WTC11 (cell line): Measurements from ENCODE around the gene JADE3. TPM values are rescaled to one million over a fixed set of nuclear protein-coding genes. Genes with fewer than 3 reads are reported as not detected.

Source experiments
- ATAC-seq: fragments of 200-7000 bp; cut with Tn5 transposase; 2 replicates; pipeline ENCODE4 v1.10.0; 2021; ENCODE audit warnings: mild to moderate bottlenecking, moderate library complexity
- CTCF ChIA-PET: fragments of 300-600 bp; sonication (Branson Sonifier 250); formaldehyde crosslinking; loops from one replicate; lab custom pipeline; 2021; ENCODE audit warnings: antibody characterized with exemption; lab: Charles Lee
- POLR2A ChIA-PET: fragments of 350-600 bp; sonication (Branson Sonifier 250); formaldehyde crosslinking; loops from one replicate; lab custom pipeline; 2021; ENCODE audit warnings: antibody characterized with exemption; lab: Charles Lee
- DNase-seq: peaks from one replicate; pipeline ENCODE4 v3.0.0; 2021; ENCODE audit warnings: low spot score
- H3K27ac Mint-ChIP-seq: 2 replicates; pipeline ENCODE4 v1.8.0; 2021; ENCODE audit warnings: mixed read lengths
- H3K27me3 Mint-ChIP-seq: 2 replicates; pipeline ENCODE4 v1.8.0; 2021; ENCODE audit warnings: low read depth, mild to moderate bottlenecking, moderate library complexity, mixed read lengths
- H3K36me3 Mint-ChIP-seq: 2 replicates; pipeline ENCODE4 v1.8.0; 2021; ENCODE audit warnings: mixed read lengths
- H3K4me1 Mint-ChIP-seq: 2 replicates; pipeline ENCODE4 v1.8.0; 2022; ENCODE audit warnings: mixed read lengths
- H3K4me3 Mint-ChIP-seq: 2 replicates; pipeline ENCODE4 v1.8.0; 2021; ENCODE audit warnings: mild to moderate bottlenecking, moderate library complexity, mixed read lengths
- H3K9me3 Mint-ChIP-seq: 2 replicates; pipeline ENCODE4 v1.8.0; 2021; ENCODE audit warnings: mixed read lengths
- AFF4 ChIP-seq: sonication (generic); formaldehyde crosslinking; IDR thresholded peaks from 2 replicates; pipeline ENCODE4 v1.8.1; 2023; ENCODE audit warnings: mild to moderate bottlenecking, missing genetic modification reagents, borderline replicate concordance
- ATF3 ChIP-seq: sonication (generic); formaldehyde crosslinking; conservative IDR thresholded peaks from 2 replicates; pipeline ENCODE4 v1.8.1; 2022; ENCODE audit warnings: mild to moderate bottlenecking, missing genetic modification reagents
- FOXP1 ChIP-seq: sonication (generic); formaldehyde crosslinking; IDR thresholded peaks from 2 replicates; pipeline ENCODE4 v1.8.0; 2022; ENCODE audit warnings: missing genetic modification reagents, mild to moderate bottlenecking, moderate library complexity, borderline replicate concordance
- HMGA2 ChIP-seq: fragments of 250-450 bp; sonication (Bioruptor Pico); IDR thresholded peaks from 2 replicates; pipeline ENCODE4 v1.4.0; 2021; ENCODE audit warnings: mild to moderate bottlenecking, moderate library complexity
- IRF1 ChIP-seq: sonication (generic); formaldehyde crosslinking; IDR thresholded peaks from 2 replicates; pipeline ENCODE4 v1.8.0; 2023; ENCODE audit warnings: missing genetic modification reagents
- MLX ChIP-seq: sonication (generic); formaldehyde crosslinking; IDR thresholded peaks from 2 replicates; pipeline ENCODE4 v1.8.1; 2023; ENCODE audit warnings: mild to moderate bottlenecking, missing genetic modification reagents, moderate library complexity
- NFATC4 ChIP-seq: fragments of 250-450 bp; sonication (Bioruptor Pico); IDR thresholded peaks from 2 replicates; pipeline ENCODE4 v1.9.0; 2021; ENCODE audit warnings: mild to moderate bottlenecking
- NR1H2 ChIP-seq: sonication (generic); formaldehyde crosslinking; IDR thresholded peaks from 2 replicates; pipeline ENCODE4 v1.9.0; 2021; ENCODE audit warnings: mild to moderate bottlenecking, moderate library complexity, missing genetic modification reagents
- OVOL2 ChIP-seq: fragments of 250-450 bp; sonication (Bioruptor Pico); IDR thresholded peaks from 2 replicates; pipeline ENCODE4 v1.9.0; 2021; ENCODE audit warnings: mild to moderate bottlenecking, borderline replicate concordance
- PRDM15 ChIP-seq: sonication (generic); formaldehyde crosslinking; IDR thresholded peaks from 2 replicates; pipeline ENCODE4 v1.8.0; 2022; ENCODE audit warnings: missing genetic modification reagents
- RORB ChIP-seq: fragments of 250-450 bp; sonication (Bioruptor Pico); IDR thresholded peaks from 2 replicates; pipeline ENCODE4 v1.9.0; 2021; ENCODE audit warnings: mild to moderate bottlenecking
- TCF7 ChIP-seq: sonication (generic); formaldehyde crosslinking; IDR thresholded peaks from 2 replicates; pipeline ENCODE4 v1.8.0; 2022; ENCODE audit warnings: mild to moderate bottlenecking, low read depth, missing genetic modification reagents, moderate library complexity
- TEAD1 ChIP-seq: sonication (generic); formaldehyde crosslinking; IDR thresholded peaks from 2 replicates; pipeline ENCODE4 v1.8.0; 2022; ENCODE audit warnings: mild to moderate bottlenecking, missing genetic modification reagents
- TP53 ChIP-seq: sonication (generic); formaldehyde crosslinking; IDR thresholded peaks from 2 replicates; pipeline ENCODE4 v1.8.1; 2023; ENCODE audit warnings: mild to moderate bottlenecking, missing genetic modification reagents
- USF1 ChIP-seq: sonication (generic); formaldehyde crosslinking; IDR thresholded peaks from 2 replicates; pipeline ENCODE4 v1.8.0; 2022; ENCODE audit warnings: mild to moderate bottlenecking, missing genetic modification reagents
- ZMAT4 ChIP-seq: fragments of 250-450 bp; sonication (Bioruptor Pico); IDR thresholded peaks from 2 replicates; pipeline ENCODE4 v1.9.0; 2021; ENCODE audit warnings: mild to moderate bottlenecking
- ZNF121 ChIP-seq: sonication (generic); formaldehyde crosslinking; IDR thresholded peaks from 2 replicates; pipeline ENCODE4 v1.8.0; 2023; ENCODE audit warnings: missing genetic modification reagents
- ZNF423 ChIP-seq: fragments of 250-450 bp; sonication (Bioruptor Pico); IDR thresholded peaks from 2 replicates; pipeline ENCODE4 v2.1.2; 2022; ENCODE audit warnings: mild to moderate bottlenecking, moderate library complexity
- ZNF512 ChIP-seq: sonication (generic); formaldehyde crosslinking; IDR thresholded peaks from 2 replicates; pipeline ENCODE4 v1.8.1; 2022; ENCODE audit warnings: missing genetic modification reagents, borderline replicate concordance
- ZNF671 ChIP-seq: fragments of 250-450 bp; sonication (Bioruptor Pico); IDR thresholded peaks from 2 replicates; pipeline ENCODE4 v1.8.0; 2021; ENCODE audit warnings: mild to moderate bottlenecking
- total RNA-seq: library from RNA; stranded (reverse); gene quantifications from 3 replicates; pipeline ENCODE4 v1.2.3, GENCODE V29; 2021

The JADE3 gene
- total RNA-seq, 1 experiment from 2014 or later = 19.2 TPM

GRCh38 chrX:47091149-47091775 is 179.0 kb downstream of the JADE3 start:
- H3K4me1 Mint-ChIP-seq = peaks cover 25% of the 10 kb centered on the region
- H3K27ac Mint-ChIP-seq = peak overlapping the region; percentile 81
- ChIA-PET POLR2A (no interaction called here), CTCF (interaction anchor here (1.0 kb wide), 1 partner anchor 331 kb away, joined by 3 read pairs; no protein-coding TSS in a partner anchor)
- no peak overlapping the region for H3K4me3 Mint-ChIP-seq
- DNase-seq = no peak
- H3K9me3 Mint-ChIP-seq = no peaks in the 10 kb centered on the region
- no peak for ATAC-seq
- TF ChIP-seq IRF1 (CRISPR knock-in tag) (no peak), RORB (CRISPR knock-in tag) (no peak), TCF7 (CRISPR knock-in tag) (no peak), NR1H2 (no peak)
- no peaks in the 10 kb centered on the region for H3K36me3 Mint-ChIP-seq
- H3K27me3 Mint-ChIP-seq = no peaks in the 10 kb centered on the region

- ChIA-PET POLR2A (no interaction called here), CTCF (interaction anchor here (0.6 to 0.9 kb wide), 4 partner anchors 15 to 141 kb away, joined by 3 read pairs; partner anchors contain the start of gene RGN)
- Mint-ChIP-seq H3K9me3 (no peaks in the 10 kb centered on the region), H3K4me1 (peaks cover 38% of the 10 kb centered on the region), H3K4me3 (no peak overlapping the region), H3K27ac (no peak overlapping the region), H3K36me3 (no peaks in the 10 kb centered on the region), H3K27me3 (no peaks in the 10 kb centered on the region)
- no peak for DNase-seq
- no peak for TF ChIP-seq ZNF512
- TF ChIP-seq ZMAT4 (CRISPR knock-in tag) = no peak
- TF ChIP-seq ZNF671 (CRISPR knock-in tag) = no peak
- TF ChIP-seq IRF1 (CRISPR knock-in tag) = no peak
- no peak for TF ChIP-seq USF1 (CRISPR knock-in tag)
- no peak for TF ChIP-seq TCF7 (CRISPR knock-in tag)
- no peak for TF ChIP-seq HMGA2
- no peak for TF ChIP-seq ZNF121 (CRISPR knock-in tag)
- no peak for TF ChIP-seq ATF3
- TF ChIP-seq TEAD1 = no peak
- no peak for TF ChIP-seq TP53 (CRISPR knock-in tag)
- no peak for TF ChIP-seq OVOL2
- TF ChIP-seq ZNF423 (CRISPR knock-in tag) = no peak
- ATAC-seq = no peak
Measured at GRCh38 chrX:47093248-47093647, 181.0 kb downstream of the JADE3 start.

GRCh38 chrX:47093860-47094259 is 181.6 kb downstream of the JADE3 start:
- no peak overlapping the region for H3K4me3 Mint-ChIP-seq
- peaks cover 41% of the 10 kb centered on the region for H3K4me1 Mint-ChIP-seq
- H3K27me3 Mint-ChIP-seq = no peaks in the 10 kb centered on the region
- peaks cover 1% of the 10 kb centered on the region; the same call in 1 of the 2 replicates for H3K9me3 Mint-ChIP-seq
- CTCF ChIA-PET = interaction anchor here (0.6 to 0.9 kb wide), 2 partner anchors 59 to 141 kb away, joined by 3 read pairs; no protein-coding TSS in a partner anchor
- POLR2A ChIA-PET = no interaction called here
- no peaks in the 10 kb centered on the region for H3K36me3 Mint-ChIP-seq
- no peak for DNase-seq
- no peak overlapping the region for H3K27ac Mint-ChIP-seq
- no peak for ATAC-seq
- TF ChIP-seq FOXP1 = no peak
- TF ChIP-seq AFF4 (CRISPR knock-in tag) = no peak
- TF ChIP-seq MLX (CRISPR knock-in tag) = no peak
- no peak for TF ChIP-seq NFATC4
- no peak for TF ChIP-seq PRDM15
